ENCODE measurements around the gene PSME4.
"Not testable (repeated sequence)": the region's sequence is repeated elsewhere in the genome, so short reads cannot be mapped to it uniquely, and the experiment has no call there.

PSME4 gene

DNA sequence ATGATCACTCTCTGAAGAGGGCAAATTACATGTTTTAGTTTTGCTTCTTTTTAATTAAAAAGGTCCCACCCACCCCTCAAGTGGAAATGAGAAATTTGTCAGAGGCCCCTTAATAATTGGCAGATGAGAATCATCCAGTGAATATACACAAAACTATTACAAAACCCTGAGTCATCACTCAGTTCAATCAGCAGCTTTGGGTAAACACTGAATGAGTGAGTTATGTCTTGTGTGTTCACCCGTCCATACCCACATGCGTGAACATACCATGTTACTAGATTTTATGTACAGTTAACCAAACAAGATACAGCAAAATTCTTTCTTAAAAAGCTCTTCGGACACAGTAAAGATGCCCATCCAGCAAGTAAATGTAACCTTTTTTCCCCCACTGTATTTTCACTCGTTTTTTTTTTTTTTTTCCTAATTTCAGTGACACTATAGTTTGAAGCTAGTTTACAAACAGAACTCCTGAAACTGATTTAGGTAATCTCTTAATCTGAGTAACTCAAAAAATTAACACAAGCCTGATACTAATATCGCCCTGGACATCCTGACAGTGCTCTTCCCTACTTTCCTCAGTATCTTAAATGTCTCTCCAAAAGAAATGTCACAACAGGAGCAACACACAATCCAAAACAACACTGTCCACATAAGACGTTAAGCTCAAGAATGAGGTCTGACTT lies 1.4 kb downstream of the PSME4 start:
- peak in 1 of 56 donors; percentile 17 for DNase-seq

DNA sequence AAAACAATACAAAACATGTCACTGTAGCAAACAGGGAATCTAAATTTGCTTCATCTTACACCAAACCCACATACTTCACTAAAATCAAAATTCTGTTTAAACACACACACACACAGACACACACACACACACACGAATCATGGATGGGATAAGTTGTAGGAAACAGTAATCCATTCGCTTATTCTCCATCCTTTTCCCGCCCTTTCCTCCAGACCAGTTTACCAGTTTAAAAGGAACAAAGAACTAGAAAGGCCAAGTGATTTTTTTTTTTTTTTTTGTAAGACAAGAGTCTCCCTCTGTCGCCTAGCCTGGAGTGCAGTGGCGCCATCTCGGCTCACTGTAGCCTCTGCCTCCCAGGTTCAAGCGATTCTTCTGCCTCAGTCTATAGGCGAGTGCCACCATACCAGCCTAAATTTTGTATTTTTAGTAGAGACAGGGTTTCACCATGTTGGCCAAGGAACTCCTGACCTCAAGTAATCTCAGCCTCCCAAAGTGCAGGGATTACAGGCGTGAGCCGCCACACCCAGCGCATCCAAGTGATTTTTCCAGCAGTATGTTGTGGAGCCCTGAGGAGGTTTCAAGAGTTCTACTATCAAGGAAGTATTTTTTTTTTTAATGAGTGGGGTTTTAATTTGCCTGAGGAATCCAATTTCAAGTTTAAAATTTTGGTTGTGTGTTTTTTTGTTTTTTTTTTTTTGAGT lies 5.7 kb downstream of the PSME4 start:
- DNase-seq = no peak

DNA sequence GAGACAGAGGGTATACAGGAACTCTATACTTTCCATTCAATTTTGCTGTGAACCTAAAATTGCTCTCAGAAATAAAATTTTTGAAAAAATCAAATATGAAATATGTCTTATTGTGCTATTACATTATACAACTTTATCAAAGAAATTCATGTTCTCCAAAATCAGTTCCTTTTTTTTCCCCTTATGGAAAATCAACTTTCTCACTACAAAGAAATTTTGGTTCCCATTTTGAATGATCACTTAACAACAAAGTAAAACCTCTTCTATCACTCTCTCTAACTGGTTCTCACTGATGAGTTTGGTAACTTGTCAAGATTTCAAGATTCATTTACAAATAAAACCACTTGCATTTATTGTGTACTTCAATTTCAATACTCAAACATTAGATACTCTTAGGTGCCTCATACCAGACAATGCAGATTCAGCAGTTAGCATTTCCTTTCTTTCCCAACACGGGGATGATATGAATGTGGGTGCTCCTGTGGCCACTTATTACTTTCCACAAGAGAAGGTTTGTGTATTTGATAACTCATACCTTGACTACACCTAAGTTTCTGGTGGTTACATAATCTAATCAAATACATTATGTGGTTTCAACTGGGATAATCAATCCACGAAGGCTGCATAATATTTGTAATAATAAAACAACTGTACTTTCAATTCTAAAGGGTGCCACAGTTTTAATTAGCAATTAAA lies 6.4 kb downstream of the PSME4 start:
- no peak for DNase-seq

DNA sequence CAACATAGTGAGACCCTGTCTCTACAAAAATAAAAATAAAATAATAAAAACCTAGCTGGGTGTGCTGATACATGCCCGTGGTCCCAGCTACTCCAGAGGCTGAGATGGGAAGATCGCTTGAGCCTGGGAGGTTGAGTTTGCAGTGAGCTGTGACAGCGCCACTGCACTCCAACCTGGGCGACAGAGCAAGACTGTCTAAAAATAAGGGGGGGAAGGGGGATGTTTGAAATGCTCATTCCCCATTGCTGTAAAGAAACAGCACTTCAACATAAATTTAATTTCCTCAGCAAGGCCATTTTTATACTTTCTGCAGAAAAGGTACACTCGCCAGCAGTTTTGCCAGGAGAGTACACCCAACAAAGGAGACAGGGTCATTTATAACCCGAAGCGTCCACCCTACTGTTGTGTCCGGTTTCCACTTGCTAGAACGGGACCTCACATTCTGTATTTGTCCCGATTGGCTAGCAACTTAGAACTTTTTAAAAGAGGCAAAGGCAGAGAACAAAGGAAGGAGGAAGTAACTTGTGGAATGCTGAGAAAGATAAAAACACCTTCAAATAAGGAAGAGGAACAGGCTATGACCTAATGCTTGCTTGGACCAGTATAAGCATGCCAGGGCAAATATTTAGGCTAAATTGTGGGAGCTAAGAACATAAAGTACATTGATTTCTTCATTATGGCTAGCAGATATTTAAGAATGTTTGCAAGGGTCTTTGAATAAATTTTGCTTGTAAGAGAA lies 9.1 kb downstream of the PSME4 start:
- not testable (repeated sequence) for DNase-seq

DNA sequence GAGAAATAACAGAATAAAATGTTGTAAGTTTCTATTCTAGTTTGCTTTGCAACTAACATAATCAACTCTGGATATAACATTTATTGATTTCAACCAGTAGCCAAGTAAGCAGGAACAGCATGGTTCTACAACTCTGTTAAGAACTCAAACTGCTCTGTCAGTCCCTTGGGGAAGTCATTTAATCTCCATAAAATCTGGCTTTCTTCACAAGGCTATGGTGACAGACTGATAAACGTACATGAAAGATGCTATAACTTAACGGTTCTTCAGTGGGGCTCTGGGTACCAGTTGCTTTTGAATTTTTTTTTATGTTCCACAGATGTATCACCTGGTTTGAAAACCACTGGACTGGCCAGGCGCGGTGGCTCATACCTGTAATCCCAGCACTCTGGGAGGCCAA lies 10.3 kb downstream of the PSME4 start:
- DNase-seq = no peak

DNA sequence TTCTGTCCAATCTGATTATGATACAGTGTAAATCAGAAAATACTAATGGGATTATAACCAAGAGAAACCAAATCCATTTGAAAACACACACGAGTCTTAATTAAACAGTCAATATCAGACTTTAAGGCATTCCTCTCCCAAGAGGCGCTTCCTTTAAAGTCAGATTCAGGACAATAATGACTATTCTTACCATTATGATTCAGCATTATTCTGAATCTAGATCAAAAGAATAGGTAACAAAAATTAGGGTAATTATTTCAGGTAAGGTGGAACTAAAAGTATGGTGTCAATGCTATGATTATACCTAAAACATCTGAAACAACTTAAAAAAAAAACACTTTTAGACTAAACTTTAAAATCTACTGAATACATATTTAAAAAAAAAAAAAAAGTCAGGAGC lies 12.3 kb downstream of the PSME4 start:
- DNase-seq = no peak

DNA sequence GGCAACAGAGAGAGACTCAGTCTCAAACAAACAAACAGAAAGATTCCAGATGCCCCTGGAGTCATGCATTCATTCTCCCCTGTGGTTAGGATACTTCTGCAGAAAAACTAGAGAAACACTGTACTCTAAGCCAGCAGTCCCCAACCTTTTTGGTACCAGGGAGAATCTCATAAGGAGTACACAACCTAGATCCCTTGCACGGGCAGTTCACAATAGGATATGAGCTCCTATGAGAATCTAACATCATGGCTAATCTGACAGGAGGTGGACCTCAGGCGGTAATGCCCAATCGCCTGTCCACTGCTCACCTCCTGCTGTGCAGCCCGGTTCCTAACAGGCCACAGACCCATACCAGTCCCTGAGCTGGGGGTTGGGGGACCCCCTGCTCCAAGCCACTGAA lies 18.3 kb downstream of the PSME4 start:
- DNase-seq = no peak

DNA sequence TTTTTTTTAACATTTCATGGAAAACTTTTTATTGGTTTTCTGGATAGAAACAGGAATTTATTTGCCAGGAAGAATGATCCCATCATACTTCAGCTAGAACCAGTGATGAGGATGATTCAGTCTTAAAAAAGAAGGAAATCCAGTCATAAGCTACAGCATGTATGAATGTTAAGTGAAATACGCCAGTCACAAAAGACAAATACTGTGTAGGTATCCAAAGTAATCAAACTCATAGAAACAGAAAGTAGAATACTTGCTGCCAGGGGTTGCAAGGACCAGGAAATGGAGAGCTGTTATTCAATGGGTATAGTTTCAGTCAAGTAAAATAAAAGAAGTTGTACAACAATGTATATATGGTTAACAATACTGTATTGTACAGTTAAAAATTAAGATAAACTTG lies 21.3 kb downstream of the PSME4 start:
- DNase-seq = no peak

DNA sequence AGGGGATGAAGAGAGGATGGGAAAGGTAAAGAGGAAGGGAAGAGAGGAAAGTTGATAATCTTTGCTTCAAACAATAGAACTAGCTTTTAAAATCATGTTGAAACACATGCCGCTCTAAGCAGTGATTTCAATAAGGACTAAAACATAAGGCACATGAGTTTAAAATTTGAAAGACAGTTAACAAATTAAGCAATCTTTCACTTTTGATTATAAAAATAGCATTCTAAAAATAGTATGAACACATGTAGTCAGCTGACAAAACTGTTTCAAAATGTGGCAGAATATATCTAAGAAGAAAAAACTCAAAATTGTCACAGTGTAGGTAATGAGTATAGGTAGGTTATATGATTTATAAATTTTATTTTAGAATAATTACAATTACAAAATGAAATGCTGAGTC lies 25.3 kb downstream of the PSME4 start:
- no peak for DNase-seq

DNA sequence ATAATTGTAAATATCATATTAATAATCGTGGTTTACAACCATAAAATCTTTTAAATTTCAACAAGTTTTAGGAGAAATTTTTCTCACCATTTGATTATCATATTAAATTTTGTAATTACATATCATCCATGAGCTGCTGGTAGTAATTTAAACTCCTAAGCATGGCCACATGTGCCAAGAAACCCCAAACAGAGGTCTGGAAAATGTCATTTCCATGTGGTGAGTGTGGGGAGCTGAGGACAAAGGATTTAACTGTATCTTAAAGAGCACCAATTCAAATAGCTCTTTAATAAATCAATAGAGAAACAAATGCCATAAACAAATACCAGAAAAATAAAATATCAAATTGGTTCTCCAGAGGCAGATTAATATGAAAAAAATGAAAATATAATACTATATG lies 26.3 kb downstream of the PSME4 start:
- no peak for DNase-seq

DNA sequence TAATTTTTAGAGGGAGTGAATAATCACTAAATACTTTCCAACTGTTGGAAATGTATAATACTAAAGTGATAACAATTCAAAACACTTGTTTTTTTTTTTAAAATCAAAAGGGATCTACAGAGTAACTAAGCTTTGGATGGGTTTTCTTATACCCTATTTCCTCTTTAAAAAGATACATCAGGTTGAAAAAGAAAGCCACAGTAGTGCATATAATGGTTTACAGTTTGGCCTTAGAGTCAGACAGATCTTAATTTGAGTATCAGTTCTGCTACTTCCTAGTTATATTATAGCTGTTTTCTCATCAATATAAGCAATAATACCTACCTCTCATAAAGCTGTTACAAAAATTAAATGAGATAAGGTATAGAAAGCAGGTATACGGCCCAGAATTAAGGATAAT lies 28.5 kb downstream of the PSME4 start:
- DNase-seq = no peak

DNA sequence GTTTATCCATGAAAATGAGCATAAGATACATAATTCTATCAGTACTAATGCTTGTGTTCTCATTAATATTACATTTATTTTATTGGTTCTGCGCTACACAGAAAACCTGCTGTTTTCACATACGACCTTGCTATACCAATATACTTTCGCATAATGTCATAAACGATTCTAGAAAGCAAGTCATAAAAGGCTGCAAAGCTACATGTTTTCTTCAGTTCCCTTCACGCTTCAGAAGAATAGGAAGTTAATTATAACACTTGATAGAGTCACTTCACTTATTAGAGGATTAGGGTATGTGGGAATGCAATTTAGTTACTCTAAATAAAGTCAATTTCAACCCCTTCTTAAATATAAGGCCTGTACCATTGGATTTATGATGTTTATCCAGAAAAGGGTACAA lies 29.0 kb downstream of the PSME4 start:
- no peak for DNase-seq

DNA sequence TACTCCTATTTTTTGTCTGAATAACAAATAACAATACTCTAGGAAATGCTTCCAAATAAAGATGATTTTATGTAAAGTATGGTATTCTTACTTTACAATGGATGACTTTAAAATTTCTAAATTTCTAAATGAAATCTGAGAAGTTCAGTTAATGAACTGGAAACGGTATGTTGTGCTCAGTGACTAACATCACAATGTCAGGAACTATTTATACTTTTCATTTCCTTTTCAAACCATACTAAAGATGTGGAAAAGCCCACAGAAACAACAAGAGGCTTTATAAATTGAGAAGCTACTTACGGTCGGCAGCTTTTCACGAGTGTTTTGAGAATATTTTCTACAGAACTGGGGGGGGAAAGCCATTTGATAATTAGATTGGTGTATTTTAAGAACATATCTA lies 31.1 kb downstream of the PSME4 start:
- DNase-seq = no peak

DNA sequence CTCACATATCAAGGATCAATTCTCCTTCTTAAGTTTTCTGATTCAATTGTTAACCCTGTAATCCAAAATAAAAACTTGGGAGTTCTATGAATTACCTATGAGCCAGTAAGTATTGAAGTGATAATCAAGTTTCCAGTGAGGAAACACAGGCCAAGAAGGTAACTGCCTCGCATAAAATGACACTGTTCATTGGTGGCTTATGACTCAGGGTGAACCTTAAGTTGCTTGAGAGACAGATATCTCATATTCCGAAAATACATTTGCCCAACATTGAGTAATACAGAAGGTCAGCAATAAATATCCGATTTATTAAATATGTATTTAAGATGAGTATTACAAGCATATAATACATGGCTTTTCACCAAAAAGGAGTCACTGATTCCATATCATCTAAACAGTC lies 31.9 kb downstream of the PSME4 start:
- no peak for DNase-seq

DNA sequence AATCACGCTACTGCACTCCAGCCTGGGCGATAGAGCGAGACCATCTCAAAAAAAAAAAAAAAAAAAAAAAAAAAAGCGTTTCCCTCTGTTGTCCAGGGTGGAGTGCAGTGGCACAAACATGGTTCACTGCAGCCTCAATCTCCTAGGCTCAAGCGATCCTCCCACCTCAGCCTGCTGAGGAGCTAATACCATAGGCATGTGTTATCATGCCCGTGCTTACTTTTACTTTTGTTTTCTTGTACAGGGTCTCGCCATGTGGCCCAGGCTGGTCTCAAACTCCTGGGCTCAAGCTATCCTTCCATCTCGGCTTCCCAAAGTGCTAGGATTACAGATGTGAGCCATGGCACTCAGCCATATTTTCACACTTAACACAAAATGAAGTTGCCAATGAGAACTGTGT lies 37.5 kb downstream of the PSME4 start:
- no peak for DNase-seq

DNA sequence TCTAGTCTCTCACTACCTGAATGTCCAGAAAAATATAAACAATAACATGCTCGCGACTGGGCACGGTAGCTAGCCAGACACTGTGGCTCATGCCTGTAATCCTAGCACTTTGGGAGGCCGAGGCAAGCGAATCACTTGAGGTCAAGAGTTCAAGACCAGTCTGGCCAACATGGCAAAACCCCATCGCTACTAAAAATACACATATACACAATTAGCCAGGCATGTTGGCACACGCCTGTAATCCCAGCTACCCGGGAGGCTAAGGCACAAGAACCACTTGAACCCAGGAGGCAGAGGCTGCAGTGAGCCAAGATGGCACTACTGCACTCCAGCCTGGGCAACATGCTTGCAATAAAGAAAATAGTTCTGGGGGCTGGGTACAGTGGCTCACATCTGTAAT lies 44.5 kb downstream of the PSME4 start:
- DNase-seq = not testable (repeated sequence)

DNA sequence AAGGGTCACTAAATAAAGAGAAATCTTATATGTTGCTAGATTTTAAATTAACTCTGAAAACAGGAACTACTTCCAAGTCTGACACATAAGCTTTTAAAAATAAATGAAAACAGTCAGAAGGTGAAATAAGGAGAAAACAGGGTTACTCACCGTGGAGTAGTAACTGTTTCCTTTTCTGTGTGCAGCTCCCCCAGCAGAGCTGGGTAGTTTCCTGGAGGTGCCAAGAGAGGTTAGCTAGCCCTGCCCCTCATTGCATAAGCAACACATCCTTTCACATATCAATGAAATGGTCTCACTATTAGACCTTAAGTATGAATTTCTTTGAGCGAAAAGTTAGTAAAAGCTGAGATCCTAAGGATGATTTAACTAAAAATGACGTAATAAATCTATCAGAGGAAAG lies 57.1 kb downstream of the PSME4 start:
- no peak for DNase-seq

DNA sequence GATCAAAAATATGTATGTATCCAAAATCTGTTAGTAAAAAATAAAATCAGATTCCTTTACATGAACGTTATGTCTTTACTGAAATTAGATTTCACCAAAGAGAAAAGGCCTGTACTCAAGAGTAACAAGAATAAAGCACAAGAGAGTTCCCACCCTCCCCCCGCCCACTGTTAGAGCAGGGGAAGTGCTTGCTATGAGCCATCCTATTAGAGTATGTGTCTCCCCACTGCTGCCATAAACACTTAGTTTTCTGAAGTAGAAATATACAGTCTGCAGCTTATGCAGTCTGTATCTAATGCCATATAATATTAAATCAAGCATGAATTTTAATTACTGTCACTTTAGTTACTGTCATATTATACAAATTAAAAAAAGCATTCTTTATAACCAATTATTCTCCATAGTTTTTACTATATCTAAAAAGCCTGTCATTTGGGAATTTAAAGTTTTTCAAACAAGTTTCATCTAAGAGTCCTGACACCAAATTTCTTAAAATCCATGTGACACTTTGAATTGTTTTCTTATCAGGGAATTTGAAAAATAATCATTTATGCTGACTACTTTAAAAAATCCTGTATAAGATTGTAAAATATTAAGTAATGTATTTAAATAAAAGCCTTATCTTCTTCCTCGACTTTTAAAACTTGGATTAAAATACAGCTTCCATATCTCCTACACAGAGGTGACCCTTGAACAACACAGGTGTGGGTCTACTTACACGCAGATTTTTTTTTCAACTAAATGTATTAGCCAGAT lies 59.2 kb downstream of the PSME4 start:
- DNase-seq = no peak

DNA sequence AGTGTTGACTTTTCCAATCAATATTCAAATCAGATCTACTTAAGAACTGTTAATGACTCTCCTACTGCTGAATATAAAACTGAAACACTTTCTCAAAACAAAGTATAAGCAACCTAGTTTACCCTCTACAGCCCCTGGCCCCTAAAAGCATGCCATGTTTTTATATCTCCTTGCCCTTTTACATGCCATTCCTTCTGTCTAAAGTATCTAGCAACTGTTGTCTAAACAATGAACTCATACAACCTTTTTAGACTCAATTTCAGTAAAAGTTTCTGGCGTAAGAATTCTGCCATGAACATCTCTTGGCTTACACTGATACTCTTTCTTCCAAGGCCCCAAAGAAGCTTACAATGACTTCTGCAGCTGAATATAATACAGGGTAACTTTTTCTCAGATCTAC lies 63.2 kb downstream of the PSME4 start:
- DNase-seq = no peak

DNA sequence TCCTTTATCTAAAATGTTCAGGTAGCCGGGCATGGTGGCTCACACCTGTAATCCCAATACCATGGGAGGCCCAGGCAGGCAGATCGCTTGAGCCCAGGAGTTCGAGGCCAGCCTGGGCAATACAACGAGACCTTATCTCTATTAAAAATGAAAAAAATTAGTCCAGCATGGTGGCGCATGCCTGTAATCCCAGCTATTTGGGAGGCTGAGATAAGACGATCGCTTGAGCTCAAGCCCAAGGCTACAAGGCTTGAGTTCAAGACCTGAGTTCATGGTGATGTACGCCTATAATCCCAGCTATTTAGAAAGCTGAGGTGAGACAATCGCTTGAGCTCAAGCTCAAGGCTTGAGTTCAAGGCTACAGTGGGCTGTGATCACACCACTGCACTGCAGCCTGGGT lies 65.4 kb downstream of the PSME4 start:
- DNase-seq = no peak

DNA sequence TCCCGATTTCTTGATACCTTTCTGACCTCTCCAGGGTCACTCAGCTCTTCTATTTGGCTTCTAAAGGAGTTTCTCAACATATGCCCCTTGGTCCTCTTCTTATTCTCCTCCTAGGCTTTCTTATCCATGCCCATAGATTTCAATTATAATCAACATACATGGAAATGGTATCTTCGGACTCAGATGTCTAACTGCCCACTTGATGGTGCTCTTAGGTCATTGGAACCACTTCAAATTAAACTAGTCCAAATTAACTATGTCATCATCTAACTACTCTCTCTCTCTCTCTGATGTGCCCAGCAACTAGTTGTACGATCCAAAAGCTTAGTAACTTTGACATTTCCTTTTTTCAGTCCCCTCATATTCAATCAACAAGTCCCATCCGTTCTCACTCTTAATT lies 67.8 kb downstream of the PSME4 start:
- DNase-seq = no peak
